HG03432 (cell line): ENCODE data around the gene RELN.

Experiments used
- ATAC-seq: cut with Tn5 transposase; IDR thresholded peaks from one replicate; pipeline ENCODE4 v1.9.1; 2021; ENCODE audit warnings: mild to moderate bottlenecking, moderate library complexity; ENCODE audit not compliant: unreplicated experiment

Gene RELN

DNA sequence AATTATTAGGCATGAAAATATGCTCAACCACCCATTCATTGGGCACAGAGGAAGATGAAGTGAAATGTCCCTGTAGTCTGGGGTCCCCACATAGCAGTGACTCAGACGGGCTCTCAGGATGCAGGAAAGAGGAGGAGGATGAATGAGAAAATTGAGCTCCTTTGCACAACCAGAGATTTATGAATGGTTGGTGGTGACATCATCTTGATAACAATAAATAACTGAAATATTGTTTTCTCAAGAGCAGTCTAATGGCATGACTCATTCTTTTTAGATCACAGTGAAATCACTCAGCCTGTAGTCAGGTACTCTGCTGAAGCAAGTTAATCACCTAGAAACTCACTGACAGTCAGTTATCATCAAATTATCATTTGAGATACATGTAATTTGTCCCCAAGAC is 254.1 kb downstream of the RELN start:
- ATAC-seq: no peak

DNA sequence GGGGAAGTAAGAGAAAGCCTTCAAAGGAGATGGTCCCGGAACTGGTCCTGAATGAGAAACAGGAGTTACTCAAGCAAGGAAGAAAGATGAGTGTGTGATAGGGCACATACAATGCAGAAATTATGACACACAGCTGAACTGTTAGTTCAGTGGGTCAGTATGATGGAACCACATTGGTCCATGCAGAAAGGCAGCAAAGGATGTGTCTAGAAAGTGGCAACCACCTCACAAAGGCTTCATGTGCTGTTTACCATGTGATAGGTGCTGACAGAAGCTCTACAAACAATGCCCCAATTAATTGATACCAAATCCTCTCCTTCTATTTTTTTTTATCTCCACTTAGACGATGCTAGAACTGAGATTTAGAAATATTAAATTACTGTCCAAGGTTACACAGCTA is 258.3 kb downstream of the RELN start:
- no peak for ATAC-seq

DNA sequence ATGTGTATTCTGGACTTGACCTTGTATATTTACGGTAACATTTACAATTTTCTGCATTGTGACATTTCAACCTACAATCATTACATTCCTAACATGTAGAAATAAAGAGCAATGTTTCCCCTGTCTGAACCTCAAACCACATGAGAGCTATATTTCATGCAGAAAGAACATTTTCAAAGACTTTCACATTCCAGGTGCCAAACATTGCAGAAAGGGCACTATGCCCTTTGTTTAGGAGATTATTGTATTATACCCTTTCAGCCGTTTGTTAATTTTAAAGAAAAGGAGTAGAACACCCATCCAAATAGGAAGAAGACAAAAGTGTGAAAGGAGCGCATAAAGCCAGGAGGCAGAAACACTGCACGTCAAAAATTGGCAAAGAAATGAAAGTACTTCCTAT is 260.4 kb downstream of the RELN start:
- ATAC-seq: no peak

DNA sequence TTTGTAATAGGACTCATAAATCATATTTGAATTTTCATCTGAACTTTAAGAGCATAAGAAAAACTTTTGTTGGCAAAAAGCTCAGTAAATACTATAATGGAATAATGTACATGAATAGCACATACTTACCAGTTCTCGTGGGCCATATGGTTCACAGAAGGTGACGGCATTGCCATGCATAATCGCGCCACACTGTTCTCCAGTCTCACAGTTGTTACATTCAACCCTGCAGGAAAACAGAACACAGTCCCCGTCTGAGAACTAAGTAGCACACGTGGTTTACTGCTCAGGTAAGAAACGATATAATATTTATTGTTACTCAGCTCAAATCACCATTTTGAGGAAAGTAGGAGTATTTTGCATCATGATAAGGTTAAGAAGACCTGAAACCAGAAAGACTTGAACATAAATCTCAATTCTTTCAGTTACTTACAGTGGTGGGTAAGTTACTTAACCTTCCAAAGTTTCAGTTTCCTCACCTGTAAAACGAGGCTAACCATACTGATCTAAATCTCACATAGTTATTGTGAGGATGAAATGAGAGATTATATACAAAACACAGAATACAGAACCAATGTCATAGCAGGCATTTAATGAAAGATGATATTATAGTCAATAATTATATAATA is 261.4 kb downstream of the RELN start:
- ATAC-seq: no peak

DNA sequence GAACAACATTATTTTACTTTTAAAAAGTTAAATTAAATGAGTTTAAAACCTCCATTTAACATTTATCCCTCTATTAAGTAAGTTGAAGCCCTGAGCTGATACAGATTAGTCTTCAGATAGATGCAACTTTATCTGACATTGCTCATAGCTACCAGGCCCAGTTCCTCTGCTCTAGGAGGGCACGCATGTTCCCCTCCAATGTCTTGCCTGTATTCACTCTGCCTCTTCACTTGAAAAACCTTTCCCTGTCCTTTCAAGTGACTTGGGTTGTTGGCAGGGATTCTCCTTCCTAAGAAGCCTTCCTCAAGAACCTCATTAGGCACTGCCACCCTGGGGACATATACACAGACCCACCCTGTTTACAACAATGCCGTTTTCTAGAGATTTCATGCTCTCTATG is 270.4 kb downstream of the RELN start:
- no peak for ATAC-seq

DNA sequence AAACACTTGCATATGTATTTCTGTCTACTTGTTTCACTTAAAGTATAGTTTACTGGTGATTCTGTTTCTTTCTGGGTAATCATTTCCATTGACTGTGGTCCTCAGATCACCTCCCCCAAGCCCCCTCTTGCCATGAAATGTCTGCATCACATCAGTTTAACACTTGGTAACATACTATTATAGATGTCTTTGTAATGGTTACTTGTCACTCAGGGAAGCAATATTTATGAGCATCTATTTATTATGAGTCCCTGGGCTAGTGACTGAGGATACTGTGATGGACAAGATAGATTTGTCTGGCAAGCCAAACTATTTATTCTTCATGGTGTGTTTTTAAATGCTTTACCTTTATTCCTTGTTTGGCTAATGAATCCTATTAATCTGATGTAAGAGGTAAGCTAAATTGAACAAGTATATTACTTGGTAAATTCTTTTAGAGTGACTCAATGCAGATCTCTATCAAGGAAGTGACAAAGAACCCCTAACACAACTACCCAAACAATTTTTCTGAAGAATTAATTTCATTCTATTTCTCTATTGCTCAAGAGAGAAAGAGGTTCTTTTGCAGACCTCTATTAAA is 270.9 kb downstream of the RELN start:
- no peak for ATAC-seq

DNA sequence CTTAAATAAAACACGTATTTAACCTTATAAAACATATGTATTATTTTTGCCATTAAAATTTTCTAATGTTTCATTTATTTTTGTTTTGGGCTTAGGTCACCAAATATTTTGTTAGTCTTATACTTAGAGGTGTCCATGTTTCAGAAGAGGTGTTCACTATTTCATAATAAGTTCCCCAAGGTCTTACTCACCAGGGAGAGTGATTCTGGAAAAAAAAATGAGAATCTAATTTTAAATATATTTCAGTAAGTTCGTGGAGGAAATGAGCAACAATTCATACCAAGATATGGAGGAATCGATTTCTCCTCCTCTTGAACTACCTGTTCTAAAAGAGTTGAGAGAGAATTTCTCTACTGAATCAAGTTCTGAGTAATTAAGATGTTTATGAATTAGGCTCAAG is 271.9 kb downstream of the RELN start:
- no peak for ATAC-seq

DNA sequence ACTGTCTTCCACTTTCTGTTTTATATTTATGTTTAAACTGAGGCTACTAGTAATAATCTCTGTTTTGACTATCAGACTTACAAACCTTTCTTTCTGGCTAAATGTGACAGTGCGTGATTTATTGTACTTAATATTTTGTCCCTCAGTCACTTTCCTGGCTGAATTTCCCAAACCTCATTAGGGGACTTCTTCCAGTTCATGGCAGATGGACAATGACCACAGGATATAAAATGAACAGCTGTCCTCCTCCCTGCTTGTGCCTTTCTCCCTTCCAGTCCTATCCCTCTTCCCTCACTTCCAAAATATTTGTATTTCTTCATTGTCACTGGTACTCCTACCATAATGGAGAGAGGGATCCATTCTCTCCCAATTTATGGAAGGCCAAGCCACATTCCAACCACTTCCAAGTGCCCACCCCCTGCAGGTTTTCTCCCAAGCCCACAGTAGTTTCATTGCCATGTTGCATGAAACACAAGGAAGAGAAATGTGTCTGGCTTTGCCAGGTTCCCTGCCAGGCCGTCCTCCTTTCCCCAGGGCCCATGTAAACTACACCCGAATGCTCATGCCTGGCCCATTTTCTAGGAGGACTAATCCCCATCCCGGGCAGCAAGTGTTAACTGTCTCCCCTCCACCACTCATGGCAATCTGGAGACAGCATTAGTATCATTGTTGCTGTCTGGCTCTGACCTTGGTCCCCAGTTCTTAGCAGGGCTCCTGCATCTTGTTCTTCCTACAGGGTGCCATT is 273.9 kb downstream of the RELN start:
- no peak for ATAC-seq

DNA sequence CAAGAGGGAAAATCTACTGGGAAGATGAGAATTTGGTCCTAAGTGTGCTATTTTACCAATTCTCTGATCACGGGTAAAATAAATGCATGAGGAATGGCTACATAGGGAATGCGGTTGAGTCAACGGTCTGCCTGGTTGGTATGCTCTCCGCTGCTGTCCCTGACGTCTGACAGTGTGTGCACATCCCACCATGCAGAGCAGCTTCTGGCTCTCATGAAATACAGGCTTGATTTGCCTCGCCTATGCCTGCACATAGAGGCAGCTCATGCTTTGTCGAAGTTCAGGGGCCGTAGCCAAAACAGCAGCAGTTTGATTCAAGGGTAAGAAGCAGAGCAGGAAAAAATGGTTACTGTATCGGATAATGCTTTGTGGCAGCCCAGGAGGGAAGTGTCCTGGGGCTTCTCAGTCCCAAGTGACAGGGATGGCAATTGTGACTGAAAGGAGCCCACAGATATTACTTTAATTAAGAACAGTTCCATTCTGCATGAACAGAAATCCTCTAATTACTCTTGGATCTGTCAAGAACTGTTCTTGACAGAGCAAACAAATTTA is 275.0 kb downstream of the RELN start:
- no peak for ATAC-seq

DNA sequence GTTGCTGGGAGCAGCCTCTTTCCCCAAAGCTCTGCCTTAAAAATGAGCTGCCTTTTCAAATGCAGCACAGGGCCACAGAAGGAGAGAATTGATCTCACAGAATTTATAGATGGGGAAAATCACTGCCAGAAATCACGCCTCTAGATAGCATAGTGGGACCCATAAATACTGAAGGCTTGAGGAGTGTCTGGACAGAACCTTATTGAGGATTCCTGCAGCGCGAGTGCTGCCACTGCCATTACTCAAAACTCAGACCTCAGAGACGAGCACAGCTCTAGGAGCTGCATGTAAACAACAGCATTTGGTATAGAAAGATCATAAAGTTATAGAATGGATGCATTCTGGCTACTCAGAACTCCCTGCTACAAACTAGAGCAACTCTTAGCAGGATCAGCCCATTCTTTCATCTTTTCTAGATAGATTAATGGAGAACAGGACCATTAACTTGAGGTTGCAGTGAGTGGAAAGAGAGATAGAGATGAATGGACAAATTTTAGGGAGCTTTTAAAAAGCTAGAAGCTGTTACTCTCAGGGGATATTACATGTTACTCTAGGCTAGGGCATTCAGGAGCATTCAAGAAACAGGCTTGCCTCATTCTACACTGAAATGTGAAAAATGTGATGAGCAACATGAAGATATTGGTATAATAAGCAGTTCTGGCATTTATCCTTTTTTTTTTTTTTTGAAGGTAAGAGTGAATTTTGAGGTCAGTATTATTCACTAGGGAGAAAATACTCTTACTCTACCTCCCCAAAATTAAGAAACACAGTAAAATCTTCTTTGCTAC is 276.3 kb downstream of the RELN start:
- ATAC-seq: no peak

DNA sequence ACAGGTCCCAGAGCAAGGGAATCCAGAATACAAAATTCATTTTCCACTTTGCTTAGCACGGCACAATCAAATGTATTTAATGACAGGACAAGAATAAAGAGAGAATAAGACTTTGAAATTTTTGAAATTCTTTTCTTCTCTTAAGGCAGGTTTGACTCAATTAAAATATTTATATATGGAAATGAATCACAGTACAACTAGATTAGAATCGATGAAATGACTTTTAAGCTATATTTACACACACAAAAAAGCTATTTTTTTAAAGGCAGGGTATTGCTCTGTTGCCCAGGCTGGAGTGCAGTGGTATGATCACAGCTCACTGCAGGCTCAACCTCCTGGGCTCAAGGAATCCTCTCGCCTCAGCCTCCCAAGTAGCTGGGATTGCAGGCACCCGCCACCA is 278.0 kb downstream of the RELN start:
- no peak for ATAC-seq

DNA sequence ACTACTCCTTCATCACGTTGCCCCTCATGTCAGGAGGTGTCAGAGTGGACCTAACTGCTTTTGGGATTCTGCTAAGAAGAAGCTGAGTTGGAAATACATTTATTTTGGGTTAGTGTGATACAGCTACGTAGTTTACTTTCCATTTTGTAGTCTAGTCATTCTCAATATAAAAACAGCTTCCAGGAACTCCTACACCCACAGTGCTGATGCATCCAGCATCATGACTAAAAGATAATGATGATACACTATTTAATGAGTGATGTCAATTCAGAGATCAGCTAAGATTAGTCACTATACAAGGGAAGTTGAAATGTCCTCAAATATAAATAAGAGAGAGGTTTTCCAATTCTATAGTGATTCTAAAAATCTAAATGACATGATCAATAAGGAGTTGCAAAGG is 279.2 kb downstream of the RELN start:
- no peak for ATAC-seq

DNA sequence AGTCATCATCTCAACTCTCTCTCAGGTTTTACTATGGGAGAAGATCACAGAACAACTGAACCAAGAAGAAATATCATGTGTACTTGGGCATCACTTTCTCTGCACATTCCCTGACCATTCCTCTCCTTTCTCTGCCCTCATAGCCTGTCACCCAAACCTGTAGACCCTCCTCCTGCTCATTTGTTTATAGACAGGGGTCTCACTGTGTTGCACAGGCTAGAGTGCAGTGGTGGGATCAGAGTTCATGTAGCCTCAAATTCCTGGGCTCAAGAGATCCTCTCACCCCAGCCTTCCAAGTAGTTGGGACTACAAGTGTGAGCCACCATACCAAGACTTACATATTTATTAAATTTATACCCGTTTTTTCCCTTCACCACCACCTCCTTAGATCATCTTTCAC is 282.7 kb downstream of the RELN start:
- no peak for ATAC-seq

DNA sequence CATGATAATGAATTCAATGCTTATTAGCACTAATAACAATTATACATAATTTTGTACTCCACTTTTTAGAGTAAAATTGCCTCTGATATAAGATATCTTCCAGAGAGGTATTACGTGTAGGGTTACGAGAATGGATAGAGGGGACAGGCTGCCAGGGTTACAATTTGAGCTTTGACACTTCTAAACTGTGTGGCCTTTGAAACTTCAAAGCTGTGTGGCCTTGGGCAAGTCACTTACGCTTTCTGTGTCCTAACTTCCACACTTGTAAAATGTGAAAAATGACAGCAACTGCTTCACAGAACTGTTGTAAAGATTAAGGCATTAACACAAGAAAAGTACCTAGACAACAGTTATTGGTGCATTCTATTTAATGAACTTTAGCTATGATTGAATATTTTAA is 283.9 kb downstream of the RELN start:
- no peak for ATAC-seq

DNA sequence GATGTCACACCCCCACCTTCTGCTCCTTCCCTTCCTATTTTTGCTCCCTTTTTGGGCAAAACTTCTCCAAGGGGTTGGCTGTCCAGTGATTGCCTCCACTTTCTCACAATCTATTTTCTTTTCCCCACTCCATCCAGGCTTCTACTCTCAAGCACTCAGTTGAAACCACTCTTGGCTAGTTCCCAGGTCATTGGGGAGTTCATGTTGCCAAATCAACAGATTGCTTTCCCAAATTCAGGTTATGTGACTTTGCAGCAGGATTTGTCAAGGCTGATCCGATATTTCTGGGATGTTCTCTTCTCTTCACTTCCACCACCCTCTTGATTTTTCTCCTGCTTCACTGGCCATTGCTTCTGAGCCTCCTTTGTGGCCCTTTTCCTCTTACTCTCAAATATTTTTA is 284.8 kb downstream of the RELN start:
- no peak for ATAC-seq

DNA sequence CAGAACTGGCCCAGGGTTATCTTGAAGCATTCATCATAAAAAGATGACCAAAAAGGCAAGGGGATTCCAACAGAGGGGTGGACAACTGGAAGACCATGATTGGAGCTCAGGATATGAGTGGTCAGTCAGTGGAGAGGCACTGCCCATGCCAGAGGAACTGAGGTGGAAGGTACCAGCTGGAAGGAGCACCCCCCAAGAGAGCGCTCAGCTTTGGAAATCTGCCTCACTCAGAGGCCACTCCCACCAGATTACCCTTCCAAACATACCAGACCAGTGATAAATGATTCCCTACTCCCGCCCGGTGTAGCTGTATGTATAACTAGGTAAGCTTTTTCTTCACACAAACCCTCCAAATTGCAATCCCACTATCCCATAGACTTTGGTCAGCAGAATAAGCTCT is 286.5 kb downstream of the RELN start:
- no peak for ATAC-seq

DNA sequence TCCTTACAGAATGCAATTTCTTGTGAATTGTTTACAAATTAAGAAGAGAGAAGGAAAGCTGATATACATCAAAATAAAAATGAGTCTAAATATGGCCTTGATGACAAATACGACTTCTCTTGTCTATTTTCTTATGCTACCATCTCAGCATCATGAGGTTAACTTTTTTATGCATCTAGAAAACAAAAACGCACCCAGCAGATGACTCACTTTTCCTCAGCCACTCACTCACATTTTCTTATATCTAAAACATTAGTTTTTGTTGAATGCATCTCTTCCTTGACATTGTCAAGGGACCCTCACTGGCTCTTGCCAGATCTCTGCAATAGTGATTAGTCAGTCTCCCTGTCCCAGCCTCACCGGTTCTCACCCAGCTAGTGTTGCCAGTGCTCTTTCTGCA is 287.0 kb downstream of the RELN start:
- ATAC-seq: no peak

DNA sequence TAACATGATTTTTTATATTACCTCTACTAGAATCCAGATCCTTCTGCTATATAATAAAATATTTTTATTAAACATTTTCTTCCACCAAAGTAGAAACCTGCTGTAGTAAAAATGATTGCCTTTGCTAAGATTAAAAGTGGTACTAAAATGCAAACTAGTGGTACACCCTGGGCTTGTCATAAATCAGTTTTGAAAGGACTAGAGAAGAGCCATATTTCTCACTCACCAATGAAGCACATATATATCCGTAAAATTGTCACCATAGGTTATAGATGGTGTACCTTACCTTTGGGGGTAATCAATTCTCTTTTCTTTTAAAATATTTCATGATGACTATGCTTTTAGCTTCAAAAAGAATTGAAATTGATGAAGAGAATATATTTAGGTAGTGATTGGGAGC is 290.4 kb downstream of the RELN start:
- ATAC-seq: no peak

DNA sequence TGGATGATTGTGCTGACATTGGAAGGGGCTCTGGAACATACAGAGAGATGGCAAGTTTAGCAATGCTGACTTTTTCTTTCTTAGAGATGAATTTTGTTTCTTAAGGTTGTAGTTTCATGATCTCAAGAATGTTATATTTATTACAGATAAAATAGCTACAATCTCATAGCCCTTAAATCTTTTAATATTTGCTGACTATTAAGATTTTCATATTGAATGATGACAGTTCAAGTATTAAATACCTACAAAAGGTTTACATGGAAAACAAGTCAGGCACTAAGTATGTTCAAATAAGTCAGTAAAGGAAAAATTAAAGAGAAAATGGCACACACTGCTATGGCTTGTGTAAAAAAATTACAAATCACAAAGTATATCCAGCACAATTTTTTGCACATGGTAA is 291.4 kb downstream of the RELN start:
- ATAC-seq: no peak

DNA sequence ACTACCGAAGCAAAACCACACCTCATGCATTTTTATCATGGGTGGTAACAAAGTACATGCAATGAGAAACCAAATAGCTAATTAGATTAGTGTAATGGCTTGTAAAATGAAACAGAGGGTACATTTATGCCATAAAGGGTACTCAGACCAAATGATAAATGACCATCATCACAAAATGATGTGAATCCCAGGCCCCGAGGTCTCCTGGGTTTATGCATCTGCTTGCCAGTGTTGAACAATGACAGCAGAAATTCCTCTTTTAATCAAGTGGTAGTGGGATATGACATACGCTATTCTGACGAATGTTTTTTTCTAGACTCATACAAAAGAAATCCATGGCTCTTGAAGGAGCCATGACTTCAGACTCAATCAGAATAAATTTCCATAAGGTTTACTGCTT is 293.9 kb downstream of the RELN start:
- no peak for ATAC-seq

DNA sequence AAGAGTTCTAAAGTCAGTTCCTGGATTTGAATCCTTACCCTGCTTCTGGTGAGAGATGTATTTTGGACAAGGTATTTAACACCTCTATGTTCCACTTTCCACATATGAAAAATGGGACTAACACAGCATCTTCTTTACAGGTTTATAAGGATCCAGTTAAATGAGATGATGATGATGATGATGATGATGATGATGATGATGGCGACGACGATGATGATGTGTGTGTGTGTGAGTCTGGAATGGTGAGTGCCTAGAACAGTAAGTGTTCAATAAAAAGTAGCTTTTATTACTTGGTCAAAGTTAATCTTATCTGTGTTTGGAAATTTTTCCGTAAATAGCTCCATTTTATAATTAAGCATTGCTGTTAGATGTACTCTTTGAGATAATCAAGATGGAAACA is 295.2 kb downstream of the RELN start:
- ATAC-seq: no peak

DNA sequence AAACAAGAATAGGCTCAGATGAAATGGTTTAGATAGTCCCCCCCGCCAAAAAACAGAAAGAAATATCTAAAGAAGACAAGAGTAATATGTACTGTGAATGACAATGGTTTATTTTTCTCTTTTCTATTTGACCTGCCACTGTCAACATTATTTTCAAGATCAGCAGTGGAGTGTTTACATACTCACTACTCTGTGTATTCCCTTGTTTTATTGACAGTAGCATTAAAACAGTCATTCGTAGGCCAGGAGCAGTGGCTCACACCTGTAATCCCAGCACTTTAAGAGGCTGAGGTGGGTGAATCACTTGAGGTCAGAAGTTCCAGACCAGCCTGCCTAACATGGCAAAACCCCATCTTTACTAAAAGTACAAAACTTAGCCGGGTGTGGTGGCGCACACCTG is 298.2 kb downstream of the RELN start:
- ATAC-seq: no peak
